PC-9 (cell line): Measurements from ENCODE around the gene POLD4. TPM values are rescaled to one million over a fixed set of nuclear protein-coding genes. Genes with fewer than 3 reads are reported as not detected.
A peak's percentile ranks its signal among the peaks of the same experiment; 100 is the strongest.

Source experiments
- BruUV-seq: library from RNA; stranded (reverse); fragments of 400-500 nt; replicated peaks from 2 replicates; lab custom pipeline; 2021; lab: Mats Ljungman, UMichigan
- CTCF ChIA-PET: fragments of 300-600 bp; sonication (Branson Sonifier 250); formaldehyde crosslinking; loops from one replicate; lab custom pipeline; 2022; ENCODE audit warnings: antibody characterized with exemption; lab: Charles Lee
- POLR2A ChIA-PET: fragments of 300-600 bp; sonication (Branson Sonifier 250); formaldehyde crosslinking; loops from one replicate; lab custom pipeline; 2022; ENCODE audit warnings: antibody characterized with exemption; ENCODE audit not compliant: unreplicated experiment; lab: Charles Lee
- DNase-seq, 2 experiments: peaks; one replicate each; pipeline versions ENCODE4 v3.0.0 to v3.0.0-alpha.2; 2015 to 2022; ENCODE audit warnings: mixed read lengths in 1 of 2
- H2AFZ ChIP-seq: fragments of 200-600 bp; sonication (generic); 2 replicates; pipeline ENCODE4 v1.8.1; 2017; ENCODE audit warnings: antibody characterized with exemption
- H3F3A ChIP-seq: fragments of 200-600 bp; sonication (generic); 2 replicates; pipeline ENCODE4 v1.8.1; 2017; ENCODE audit warnings: antibody characterized with exemption, mild to moderate bottlenecking, low read depth; ENCODE audit not compliant: insufficient read depth
- H3K27ac ChIP-seq: fragments of 200-600 bp; sonication (generic); 2 replicates; pipeline ENCODE4 v1.6.1; 2016; ENCODE audit warnings: mixed run types
- H3K27me3 ChIP-seq: fragments of 200-600 bp; sonication (generic); 2 replicates; pipeline ENCODE4 v1.6.1; 2016; ENCODE audit warnings: low read depth, mixed run types; ENCODE audit not compliant: insufficient read depth
- H3K36me3 ChIP-seq: fragments of 200-600 bp; sonication (generic); 2 replicates; pipeline ENCODE4 v1.6.1; 2016; ENCODE audit warnings: low read depth, mixed run types
- H3K4me1 ChIP-seq: fragments of 200-600 bp; sonication (generic); replicated peaks from 2 replicates; pipeline ENCODE4 v1.6.1; 2016; ENCODE audit warnings: mixed run types; ENCODE audit not compliant: insufficient read depth
- H3K4me2 ChIP-seq: fragments of 200-600 bp; sonication (generic); 2 replicates; pipeline ENCODE4 v1.6.1; 2017; ENCODE audit warnings: mixed run types
- H3K4me3 ChIP-seq: fragments of 200-600 bp; sonication (generic); 2 replicates; pipeline ENCODE4 v1.6.1; 2016; ENCODE audit warnings: mixed run types
- H3K79me2 ChIP-seq: fragments of 200-600 bp; sonication (generic); 2 replicates; pipeline ENCODE4 v1.6.1; 2017; ENCODE audit warnings: low read depth, mixed run types
- H3K9me2 ChIP-seq: fragments of 200-600 bp; sonication (generic); 2 replicates; pipeline ENCODE4 v1.8.1; 2017; ENCODE audit warnings: mild to moderate bottlenecking; ENCODE audit not compliant: insufficient read depth
- H3K9me3 ChIP-seq: fragments of 200-600 bp; sonication (generic); 2 replicates; pipeline ENCODE4 v1.8.1; 2016; ENCODE audit warnings: low read depth; ENCODE audit not compliant: insufficient read depth
- H4K20me1 ChIP-seq: fragments of 200-600 bp; sonication (generic); 2 replicates; pipeline ENCODE4 v1.8.1; 2017; ENCODE audit not compliant: insufficient read depth
- EZH2 ChIP-seq: fragments of 200-600 bp; sonication (generic); IDR thresholded peaks from 2 replicates; pipeline ENCODE4 v1.8.0; 2017; ENCODE audit warnings: antibody characterized with exemption, low read depth
- intact Hi-C: fragments of 100-400 bp; cut with micrococcal nuclease; formaldehyde crosslinking; loops from one replicate; pipeline ENCODE4 v1.10.0; 2022; ENCODE audit not compliant: unreplicated experiment
- total RNA-seq: library from RNA; stranded (reverse); gene quantifications from 2 replicates; pipeline ENCODE4 v1.2.3, GENCODE V29; 2021
- TF ChIP-seq, protein P1 (sequence below): fragments of 200-600 bp; sonication (generic); conservative IDR thresholded peaks from 2 replicates; pipeline ENCODE4 v1.6.1; 2017; ENCODE audit warnings: mixed run types, antibody characterized with exemption, mild to moderate bottlenecking, moderate library complexity

Gene POLD4
- total RNA-seq, 1 experiment from 2014 or later: 67.1 TPM

DNA sequence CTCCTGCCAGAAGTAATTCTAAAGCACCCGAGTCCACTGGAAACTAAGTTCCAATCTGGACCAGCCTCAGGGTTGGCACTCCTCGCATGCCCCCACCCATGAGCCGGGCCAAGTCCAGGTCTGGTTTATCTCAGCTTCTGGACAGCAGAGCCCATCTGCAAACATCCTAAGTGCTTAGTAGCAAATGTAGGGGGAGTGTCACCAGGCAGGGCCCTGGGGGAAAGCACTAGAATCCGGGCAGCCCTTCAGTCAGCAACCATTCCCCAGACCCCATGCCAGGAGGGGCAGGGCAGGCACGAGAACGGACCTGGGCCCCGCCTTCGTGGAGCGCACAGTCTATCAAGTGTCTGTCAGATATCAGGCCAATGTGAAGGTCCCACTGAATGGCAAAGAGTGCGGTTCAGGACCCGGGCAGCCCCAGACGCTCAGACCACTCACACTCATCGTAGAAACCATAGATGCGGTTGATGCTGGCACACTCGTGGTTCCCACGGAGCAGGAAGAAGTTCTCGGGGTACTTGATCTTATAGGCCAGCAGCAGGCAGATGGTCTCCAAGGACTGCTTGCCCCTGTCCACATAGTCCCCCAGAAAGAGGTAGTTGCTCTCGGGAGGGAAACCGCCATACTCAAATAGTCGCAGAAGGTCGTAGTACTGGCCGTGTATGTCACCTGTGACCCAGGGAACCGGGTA is 47.0 kb upstream of the POLD4 start:
- no peaks in the 10 kb centered on the region for H3K9me3 ChIP-seq
- H3K79me2 ChIP-seq: peaks cover 20% of the 10 kb centered on the region
- H3K4me3 ChIP-seq: peak overlapping the region; percentile 99
- H3K9me2 ChIP-seq: no peaks in the 10 kb centered on the region
- no peak for DNase-seq
- intact Hi-C loops: loop anchor here (2.0 kb wide), 2 partner anchors 68 to 106 kb away; partner anchors contain the start of gene TMEM134
- peaks cover 20% of the 10 kb centered on the region; the same call in 1 of the 2 replicates for H3F3A ChIP-seq
- H3K27me3 ChIP-seq: no peaks in the 10 kb centered on the region
- no peak for TF ChIP-seq EZH2
- TF ChIP-seq, protein P1, sequence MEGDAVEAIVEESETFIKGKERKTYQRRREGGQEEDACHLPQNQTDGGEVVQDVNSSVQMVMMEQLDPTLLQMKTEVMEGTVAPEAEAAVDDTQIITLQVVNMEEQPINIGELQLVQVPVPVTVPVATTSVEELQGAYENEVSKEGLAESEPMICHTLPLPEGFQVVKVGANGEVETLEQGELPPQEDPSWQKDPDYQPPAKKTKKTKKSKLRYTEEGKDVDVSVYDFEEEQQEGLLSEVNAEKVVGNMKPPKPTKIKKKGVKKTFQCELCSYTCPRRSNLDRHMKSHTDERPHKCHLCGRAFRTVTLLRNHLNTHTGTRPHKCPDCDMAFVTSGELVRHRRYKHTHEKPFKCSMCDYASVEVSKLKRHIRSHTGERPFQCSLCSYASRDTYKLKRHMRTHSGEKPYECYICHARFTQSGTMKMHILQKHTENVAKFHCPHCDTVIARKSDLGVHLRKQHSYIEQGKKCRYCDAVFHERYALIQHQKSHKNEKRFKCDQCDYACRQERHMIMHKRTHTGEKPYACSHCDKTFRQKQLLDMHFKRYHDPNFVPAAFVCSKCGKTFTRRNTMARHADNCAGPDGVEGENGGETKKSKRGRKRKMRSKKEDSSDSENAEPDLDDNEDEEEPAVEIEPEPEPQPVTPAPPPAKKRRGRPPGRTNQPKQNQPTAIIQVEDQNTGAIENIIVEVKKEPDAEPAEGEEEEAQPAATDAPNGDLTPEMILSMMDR: no peak
- H3K4me2 ChIP-seq: peak overlapping the region; percentile 87
- ChIA-PET POLR2A (no interaction called here), CTCF (interaction anchor here (1.3 kb wide), 1 partner anchor 67 kb away, joined by 9 read pairs; the partner anchor contains the start of gene TMEM134)
- H3K36me3 ChIP-seq: 0 out of 2 replicates have a peak, but pooled peaks cover 6% of the 10 kb centered on the region
- H3K27ac ChIP-seq: no peak overlapping the region
- TSS peak; percentile 37 for BruUV-seq
- H3K4me1 ChIP-seq: peaks cover 14% of the 10 kb centered on the region
- no peak overlapping the region for H2AFZ ChIP-seq
- peaks cover 3% of the 10 kb centered on the region; the same call in 1 of the 2 replicates for H4K20me1 ChIP-seq

DNA sequence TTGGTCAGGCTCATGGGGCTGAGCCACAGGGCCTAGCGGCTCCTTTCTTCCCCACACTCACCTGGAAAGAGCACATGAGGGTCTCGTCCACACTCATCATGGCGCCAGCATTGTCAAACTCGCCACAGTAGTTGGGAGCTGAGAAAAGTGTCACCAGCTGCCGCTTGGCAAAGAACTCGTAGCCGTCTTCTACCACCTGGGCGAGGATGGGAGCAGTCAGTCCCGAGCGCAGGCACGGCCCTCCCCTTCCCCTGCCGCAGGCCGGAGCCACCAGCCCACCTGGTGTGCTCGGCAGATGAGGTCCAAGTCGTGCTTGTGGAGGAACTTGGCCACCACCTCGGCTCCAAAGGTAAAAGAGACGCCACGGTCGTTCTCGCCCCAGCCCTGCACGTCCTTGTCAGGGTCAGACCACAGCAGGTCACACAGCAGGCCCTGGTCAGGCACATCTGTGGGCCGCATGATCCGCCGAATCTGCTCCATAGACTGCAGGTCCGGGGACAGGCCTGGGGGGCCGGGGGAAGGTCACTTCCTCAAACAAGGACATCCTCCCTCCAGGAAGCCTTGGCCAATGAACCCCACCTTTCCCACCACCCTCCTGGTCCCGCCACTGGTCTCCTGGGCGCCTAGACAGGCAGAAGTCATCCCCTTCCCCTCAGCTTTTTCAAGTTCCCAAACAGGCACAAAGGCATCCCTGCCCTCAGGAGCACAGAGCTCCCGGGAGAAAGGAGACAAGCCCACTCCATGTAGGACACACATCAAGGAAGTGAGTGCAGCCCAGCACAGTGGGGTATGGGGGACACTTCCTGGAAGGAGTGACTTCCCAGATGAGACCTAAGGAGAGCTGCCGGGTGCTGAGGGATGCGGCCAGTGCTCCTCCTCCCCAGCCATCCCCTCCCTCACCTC is 45.6 kb upstream of the POLD4 start:
- H3K27ac ChIP-seq: no peak overlapping the region
- no peak overlapping the region for H3K4me3 ChIP-seq
- TF ChIP-seq EZH2: no peak
- TF ChIP-seq, protein P1: no peak
- H3K27me3 ChIP-seq: no peaks in the 10 kb centered on the region
- CTCF ChIA-PET: no interaction called here
- no peak for DNase-seq
- 0 out of 2 replicates have a peak, but pooled peaks cover 6% of the 10 kb centered on the region for H3K36me3 ChIP-seq
- H3K9me2 ChIP-seq: no peaks in the 10 kb centered on the region
- intact Hi-C loops: no loop called here
- no peaks in the 10 kb centered on the region for H3K9me3 ChIP-seq
- peaks cover 14% of the 10 kb centered on the region for H3K4me1 ChIP-seq
- POLR2A ChIA-PET: interaction anchor here (0.5 kb wide), 1 partner anchor 40 kb away, joined by 3 read pairs; no protein-coding TSS in a partner anchor
- peaks cover 3% of the 10 kb centered on the region; the same call in 1 of the 2 replicates for H4K20me1 ChIP-seq
- peaks cover 20% of the 10 kb centered on the region for H3K79me2 ChIP-seq
- no TSS peak for BruUV-seq
- H3F3A ChIP-seq: peaks cover 26% of the 10 kb centered on the region; the same call in 1 of the 2 replicates
- no peak overlapping the region for H2AFZ ChIP-seq
- no peak overlapping the region for H3K4me2 ChIP-seq

DNA sequence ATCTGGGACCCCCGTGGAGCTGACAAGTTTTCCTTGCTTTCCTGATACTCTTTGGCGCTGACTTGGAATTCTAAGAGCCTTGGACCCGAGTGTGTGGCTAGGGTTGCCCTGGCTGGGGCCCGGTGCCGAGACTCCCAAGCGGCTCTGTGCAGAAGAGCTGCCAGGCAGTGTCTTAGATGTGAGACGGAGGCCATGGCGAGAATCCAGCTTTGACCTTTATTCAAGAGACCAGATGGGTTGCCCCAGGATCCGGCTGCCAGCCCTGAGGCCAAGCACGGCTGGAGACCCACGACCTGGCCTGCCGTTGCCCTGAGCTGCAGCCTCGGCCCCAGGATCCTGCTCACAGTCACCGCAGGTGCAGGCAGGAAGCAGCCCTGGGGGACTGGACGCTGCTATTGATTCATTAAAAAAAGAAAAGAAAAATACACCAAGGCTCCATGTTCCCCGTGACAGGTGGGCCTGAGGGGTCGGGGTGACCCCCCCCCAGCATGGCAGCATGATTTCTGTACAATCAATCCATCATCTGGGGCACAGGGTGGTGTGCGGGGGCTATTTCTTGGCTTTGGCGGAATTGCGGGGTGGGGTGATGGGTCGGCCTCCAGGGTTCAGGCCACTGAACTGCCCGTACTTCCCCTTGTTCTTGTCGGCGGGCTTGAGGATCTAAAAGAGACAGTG is 44.8 kb upstream of the POLD4 start:
- no TSS peak for BruUV-seq
- ChIA-PET POLR2A (interaction anchor here (0.5 to 0.6 kb wide), 2 partner anchors 41 to 45 kb away, joined by 3 read pairs; no protein-coding TSS in a partner anchor), CTCF (no interaction called here)
- TF ChIP-seq, protein P1: no peak
- no peak for TF ChIP-seq EZH2
- H4K20me1 ChIP-seq: peaks cover 3% of the 10 kb centered on the region; the same call in 1 of the 2 replicates
- no peak for DNase-seq
- H3K9me2 ChIP-seq: no peaks in the 10 kb centered on the region
- H2AFZ ChIP-seq: no peak overlapping the region
- H3K9me3 ChIP-seq: no peaks in the 10 kb centered on the region
- H3K4me2 ChIP-seq: no peak overlapping the region
- intact Hi-C loops: no loop called here
- H3K27ac ChIP-seq: no peak overlapping the region
- peaks cover 14% of the 10 kb centered on the region for H3K4me1 ChIP-seq
- H3K4me3 ChIP-seq: no peak overlapping the region
- H3K79me2 ChIP-seq: peaks cover 20% of the 10 kb centered on the region
- H3K27me3 ChIP-seq: no peaks in the 10 kb centered on the region
- H3F3A ChIP-seq: peaks cover 26% of the 10 kb centered on the region; the same call in 1 of the 2 replicates
- 0 out of 2 replicates have a peak, but pooled peaks cover 6% of the 10 kb centered on the region for H3K36me3 ChIP-seq
